Inflammatory macrophage treated with lipopolysaccharide for 4 hours (primary cell): Measurements from ENCODE around the gene HIVEP3.

Source experiments
- DNase-seq: peaks from one replicate; pipeline ENCODE4 v3.0.0-alpha.2; 2020

Gene HIVEP3

GRCh38 chr1:41607808-41608207 lies 310.9 kb downstream of the HIVEP3 start:
- no peak for DNase-seq

GRCh38 chr1:41599912-41600311 lies 318.8 kb downstream of the HIVEP3 start:
- no peak for DNase-seq

- DNase-seq: no peak
Measured at GRCh38 chr1:41598325-41598724, 320.4 kb downstream of the HIVEP3 start.

- no peak for DNase-seq
Measured at GRCh38 chr1:41592451-41593125, 326.1 kb downstream of the HIVEP3 start.

GRCh38 chr1:41591891-41592290 lies 326.8 kb downstream of the HIVEP3 start:
- DNase-seq: no peak

GRCh38 chr1:41590331-41590730 lies 328.4 kb downstream of the HIVEP3 start:
- no peak for DNase-seq

GRCh38 chr1:41589395-41589794 lies 329.3 kb downstream of the HIVEP3 start:
- no peak for DNase-seq

GRCh38 chr1:41588334-41588875 lies 330.3 kb downstream of the HIVEP3 start:
- no peak for DNase-seq

- no peak for DNase-seq
Measured at GRCh38 chr1:41587791-41588190, 330.9 kb downstream of the HIVEP3 start.

- no peak for DNase-seq
Measured at GRCh38 chr1:41586230-41586629, 332.5 kb downstream of the HIVEP3 start.

- DNase-seq: no peak
Measured at GRCh38 chr1:41583658-41584547, 334.8 kb downstream of the HIVEP3 start.

- no peak for DNase-seq
Measured at GRCh38 chr1:41582851-41583657, 335.7 kb downstream of the HIVEP3 start.

- no peak for DNase-seq
Measured at GRCh38 chr1:41582351-41582750, 336.4 kb downstream of the HIVEP3 start.

GRCh38 chr1:41582004-41582325 lies 336.8 kb downstream of the HIVEP3 start:
- no peak for DNase-seq

- no peak for DNase-seq
Measured at GRCh38 chr1:41581216-41582003, 337.3 kb downstream of the HIVEP3 start.

GRCh38 chr1:41580520-41581172 lies 338.1 kb downstream of the HIVEP3 start:
- no peak for DNase-seq

GRCh38 chr1:41580021-41580420 lies 338.7 kb downstream of the HIVEP3 start:
- no peak for DNase-seq

GRCh38 chr1:41578712-41579335 lies 339.9 kb downstream of the HIVEP3 start:
- DNase-seq: no peak

GRCh38 chr1:41576620-41577019 lies 342.1 kb downstream of the HIVEP3 start:
- no peak for DNase-seq

GRCh38 chr1:41576206-41576605 lies 342.5 kb downstream of the HIVEP3 start:
- no peak for DNase-seq

- DNase-seq: no peak
Measured at GRCh38 chr1:41574842-41575241, 343.9 kb downstream of the HIVEP3 start.
